Measurements from ENCODE around the gene ST6GAL1. TPM values are rescaled to one million over a fixed set of nuclear protein-coding genes. Genes with fewer than 3 reads are reported as not detected.

ST6GAL1 gene
- total RNA-seq, 1 experiment from 2014 or later, result 74.2 TPM

DNA sequence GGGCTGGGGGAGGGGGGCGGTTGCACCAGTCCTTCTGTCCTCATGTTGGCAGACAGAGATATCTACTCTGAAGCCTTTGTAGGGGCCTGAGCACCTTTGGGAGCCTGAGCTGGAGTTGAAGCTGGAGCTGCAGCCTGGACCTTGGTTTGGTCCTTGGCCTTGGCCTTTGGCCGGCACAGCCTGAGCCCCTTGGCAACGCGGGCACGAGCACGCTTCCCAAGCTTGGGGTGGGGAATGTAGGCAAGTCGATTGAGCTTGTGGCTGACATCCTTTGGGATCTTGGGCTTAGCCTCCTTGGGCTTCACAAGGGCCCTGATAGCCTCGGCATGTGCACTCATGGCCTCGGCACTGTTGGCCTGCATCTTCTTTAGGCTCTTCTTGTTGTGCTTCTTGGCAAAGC lies 8.1 kb upstream of the ST6GAL1 start:
- no peaks in the 10 kb centered on the region for H3K9me3 ChIP-seq (ENCODE audit: low read depth, low read length, poor library complexity, severe bottlenecking)
- TF ChIP-seq, protein P1, sequence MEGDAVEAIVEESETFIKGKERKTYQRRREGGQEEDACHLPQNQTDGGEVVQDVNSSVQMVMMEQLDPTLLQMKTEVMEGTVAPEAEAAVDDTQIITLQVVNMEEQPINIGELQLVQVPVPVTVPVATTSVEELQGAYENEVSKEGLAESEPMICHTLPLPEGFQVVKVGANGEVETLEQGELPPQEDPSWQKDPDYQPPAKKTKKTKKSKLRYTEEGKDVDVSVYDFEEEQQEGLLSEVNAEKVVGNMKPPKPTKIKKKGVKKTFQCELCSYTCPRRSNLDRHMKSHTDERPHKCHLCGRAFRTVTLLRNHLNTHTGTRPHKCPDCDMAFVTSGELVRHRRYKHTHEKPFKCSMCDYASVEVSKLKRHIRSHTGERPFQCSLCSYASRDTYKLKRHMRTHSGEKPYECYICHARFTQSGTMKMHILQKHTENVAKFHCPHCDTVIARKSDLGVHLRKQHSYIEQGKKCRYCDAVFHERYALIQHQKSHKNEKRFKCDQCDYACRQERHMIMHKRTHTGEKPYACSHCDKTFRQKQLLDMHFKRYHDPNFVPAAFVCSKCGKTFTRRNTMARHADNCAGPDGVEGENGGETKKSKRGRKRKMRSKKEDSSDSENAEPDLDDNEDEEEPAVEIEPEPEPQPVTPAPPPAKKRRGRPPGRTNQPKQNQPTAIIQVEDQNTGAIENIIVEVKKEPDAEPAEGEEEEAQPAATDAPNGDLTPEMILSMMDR (conservative IDR thresholded peaks at IDR 0.05; ENCODE audit: low read depth, low read length), result no peak
- no peak for TF ChIP-seq EZH2 (IDR thresholded peaks at IDR 0.05; ENCODE audit: borderline replicate concordance, low read depth, low read length, poor library complexity, severe bottlenecking)
- DNase-seq (ENCODE audit: low spot score), result no peak
- CTCF ChIA-PET, result no interaction called here
- intact Hi-C loops (cut with micrococcal nuclease; ENCODE audit: unreplicated experiment), result no loop called here
- H3K27ac ChIP-seq (ENCODE audit: low read depth, low read length, poor library complexity, severe bottlenecking), result no peak overlapping the region
- H3K4me1 ChIP-seq (ENCODE audit: insufficient read depth, low read length, poor library complexity, severe bottlenecking), result peaks cover 24% of the 10 kb centered on the region
- no peaks in the 10 kb centered on the region for H3K36me3 ChIP-seq (ENCODE audit: insufficient read depth, low read length, poor library complexity, severe bottlenecking)
- no peak overlapping the region for H3K4me3 ChIP-seq (ENCODE audit: low read depth, low read length, poor library complexity, severe bottlenecking)
- no peaks in the 10 kb centered on the region for H3K27me3 ChIP-seq (replicated peaks; ENCODE audit: insufficient read depth, low read depth, low read length, poor library complexity)
- POLR2A ChIA-PET (ENCODE audit: low non-redundant PET), result no interaction called here
- BruUV-seq (replicated peaks), result no TSS peak

DNA sequence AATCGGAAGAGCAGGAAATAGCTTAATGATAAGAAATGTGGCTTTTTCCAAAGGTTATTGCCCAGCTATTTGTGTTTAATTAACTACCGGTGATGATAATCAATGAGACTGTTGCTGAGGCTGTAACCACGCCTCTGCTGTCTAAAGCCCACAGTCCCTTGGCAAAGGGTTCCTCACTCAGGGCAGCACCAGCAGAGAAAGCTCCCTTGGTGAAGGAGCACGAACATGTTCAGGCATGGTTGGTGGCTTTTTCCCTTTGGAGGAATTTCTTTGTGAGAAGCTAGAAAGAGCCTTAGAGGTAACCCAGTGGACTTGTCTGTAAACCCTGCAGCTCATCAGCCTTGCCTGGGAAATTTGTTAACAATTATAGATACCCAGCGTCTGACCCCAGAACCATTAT lies 7.5 kb upstream of the ST6GAL1 start:
- intact Hi-C loops (cut with micrococcal nuclease; ENCODE audit: unreplicated experiment), result no loop called here
- CTCF ChIA-PET, result no interaction called here
- BruUV-seq (replicated peaks), result no TSS peak

DNA sequence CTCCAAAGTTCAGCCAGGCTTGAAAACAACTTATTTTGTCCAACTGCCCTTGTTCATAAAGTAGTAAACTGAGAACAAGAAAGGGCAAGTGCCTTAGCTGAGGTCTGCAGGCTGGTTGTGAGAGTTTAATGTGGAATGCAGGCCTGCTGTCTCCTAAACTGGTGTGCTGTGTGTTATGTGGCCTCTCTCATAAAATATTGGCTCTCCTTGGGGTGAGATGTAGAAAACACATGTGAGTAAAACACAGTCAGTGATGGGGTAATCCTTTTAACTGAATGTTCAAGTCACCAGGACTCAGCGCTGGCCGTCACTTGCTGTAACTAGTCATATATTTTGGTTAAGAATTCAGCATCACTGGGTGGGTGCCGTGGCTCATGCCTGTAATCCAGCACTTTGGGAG lies 7.1 kb upstream of the ST6GAL1 start:
- Histone ChIP-seq H3K4me1 (ENCODE audit: insufficient read depth, low read length, poor library complexity, severe bottlenecking) (peaks cover 15% of the 10 kb centered on the region), H3K4me3 (ENCODE audit: low read depth, low read length, poor library complexity, severe bottlenecking) (no peak overlapping the region), H3K27me3 (replicated peaks; ENCODE audit: insufficient read depth, low read depth, low read length, poor library complexity) (no peaks in the 10 kb centered on the region), H3K27ac (ENCODE audit: low read depth, low read length, poor library complexity, severe bottlenecking) (no peak overlapping the region), H3K9me3 (ENCODE audit: low read depth, low read length, poor library complexity, severe bottlenecking) (no peaks in the 10 kb centered on the region), H3K36me3 (ENCODE audit: insufficient read depth, low read length, poor library complexity, severe bottlenecking) (no peaks in the 10 kb centered on the region)
- BruUV-seq (replicated peaks), result no TSS peak
- ChIA-PET POLR2A (ENCODE audit: low non-redundant PET) (no interaction called here), CTCF (no interaction called here)
- intact Hi-C loops (cut with micrococcal nuclease; ENCODE audit: unreplicated experiment), result no loop called here
- no peak for DNase-seq (ENCODE audit: low spot score)
- no peak for TF ChIP-seq EZH2 (IDR thresholded peaks at IDR 0.05; ENCODE audit: borderline replicate concordance, low read depth, low read length, poor library complexity, severe bottlenecking)
- TF ChIP-seq, protein P1 (conservative IDR thresholded peaks at IDR 0.05; ENCODE audit: low read depth, low read length), result no peak

More for the DNA sequence above, 7.5 kb upstream of the ST6GAL1 start:
- Histone ChIP-seq H3K27ac (ENCODE audit: low read depth, low read length, poor library complexity, severe bottlenecking) (no peak overlapping the region), H3K9me3 (ENCODE audit: low read depth, low read length, poor library complexity, severe bottlenecking) (no peaks in the 10 kb centered on the region), H3K4me3 (ENCODE audit: low read depth, low read length, poor library complexity, severe bottlenecking) (no peak overlapping the region), H3K27me3 (replicated peaks; ENCODE audit: insufficient read depth, low read depth, low read length, poor library complexity) (no peaks in the 10 kb centered on the region), H3K36me3 (ENCODE audit: insufficient read depth, low read length, poor library complexity, severe bottlenecking) (no peaks in the 10 kb centered on the region), H3K4me1 (ENCODE audit: insufficient read depth, low read length, poor library complexity, severe bottlenecking) (peaks cover 18% of the 10 kb centered on the region)
- no peak for DNase-seq (ENCODE audit: low spot score)
- TF ChIP-seq, protein P1 (conservative IDR thresholded peaks at IDR 0.05; ENCODE audit: low read depth, low read length), result no peak
- no peak for TF ChIP-seq EZH2 (IDR thresholded peaks at IDR 0.05; ENCODE audit: borderline replicate concordance, low read depth, low read length, poor library complexity, severe bottlenecking)
- POLR2A ChIA-PET (ENCODE audit: low non-redundant PET), result no interaction called here

Measured in A673 (cell line).